ENCODE measurements around the gene CFAP54.

Gene CFAP54

DNA sequence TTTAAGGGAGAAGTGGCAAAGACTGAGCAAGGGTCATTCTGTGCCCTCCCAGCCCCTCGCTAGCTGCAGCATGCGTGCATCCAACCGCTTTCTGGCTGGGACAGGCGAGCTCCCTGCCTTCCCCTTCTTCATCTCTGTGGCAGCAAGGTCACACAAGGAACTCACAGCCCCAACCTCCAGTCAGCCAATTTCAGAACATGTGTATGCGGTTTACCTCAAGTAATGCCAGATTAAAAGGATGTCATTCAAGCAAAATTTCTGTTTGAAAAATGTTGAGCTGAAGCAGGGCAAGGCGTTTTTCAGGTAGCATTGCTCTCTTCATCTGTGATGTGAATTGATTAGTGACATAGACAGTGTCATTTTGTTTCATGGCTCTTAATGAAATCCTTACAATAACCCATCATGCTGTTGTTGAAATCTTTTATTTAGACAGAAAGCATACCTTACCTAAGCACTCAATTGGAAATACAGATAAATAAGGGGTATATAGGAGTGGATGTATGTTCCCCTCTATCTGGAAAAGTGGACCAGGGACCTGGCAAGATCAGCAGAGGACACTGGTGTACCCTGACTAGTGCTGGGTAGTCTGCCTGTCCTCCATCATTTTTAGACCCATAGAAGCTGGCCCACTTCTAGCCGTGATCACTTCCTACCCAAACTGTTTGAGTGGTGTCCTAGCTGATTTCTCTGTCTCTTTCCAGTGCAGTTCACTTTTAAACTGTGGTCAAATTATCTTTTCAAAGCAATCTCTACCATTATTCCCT is 334.9 kb downstream of the CFAP54 start:
- no peak for DNase-seq (ENCODE audit: low read depth, low spot score)

DNA sequence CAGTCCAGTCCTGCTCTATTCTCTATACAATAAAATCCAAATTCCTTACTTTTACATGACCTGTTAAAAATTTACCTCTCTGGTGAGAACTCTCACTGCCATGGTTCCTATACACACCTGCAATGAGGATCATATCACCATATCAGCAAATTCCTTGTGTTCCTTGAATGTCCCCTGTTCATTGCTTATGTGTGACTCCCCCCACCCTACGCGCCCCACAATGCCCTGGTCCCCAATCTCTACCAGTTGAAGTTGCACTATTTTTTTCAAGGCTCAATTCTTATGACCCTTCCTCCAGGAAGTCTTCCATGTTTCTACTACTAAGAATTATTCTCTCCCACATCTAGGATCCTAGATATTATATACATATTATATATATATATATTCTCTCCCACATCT is 335.5 kb downstream of the CFAP54 start:
- no peak for DNase-seq (ENCODE audit: low read depth, low spot score)

DNA sequence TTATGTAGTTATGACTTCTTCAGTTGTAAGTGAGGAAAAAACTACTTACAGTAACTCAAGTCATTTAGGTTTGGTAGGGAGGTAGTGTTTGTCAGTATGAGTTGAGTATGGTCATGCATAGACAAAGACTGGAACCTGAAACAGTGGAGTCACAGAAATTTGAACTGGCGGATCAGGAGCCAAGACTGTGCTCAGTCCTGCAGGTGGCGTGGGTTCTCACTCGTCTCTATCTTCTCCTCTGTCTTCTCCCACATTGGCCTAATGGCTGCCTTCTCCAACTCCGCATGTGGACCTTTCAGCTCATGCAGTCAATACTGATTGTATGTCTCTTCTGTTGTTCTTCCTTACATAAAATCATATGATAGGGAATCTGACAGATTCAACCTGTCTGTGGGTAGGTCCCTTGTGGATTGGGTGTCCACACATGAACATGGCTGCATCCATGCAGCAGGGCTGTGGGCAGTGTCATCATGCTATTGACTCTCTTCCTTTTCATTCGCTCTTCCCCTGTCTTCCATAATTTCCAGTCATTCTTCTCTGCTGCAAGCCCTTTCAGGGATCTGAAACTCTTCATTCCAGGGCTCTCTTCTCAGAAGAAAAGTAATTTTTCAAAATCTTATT is 338.9 kb downstream of the CFAP54 start:
- DNase-seq (ENCODE audit: low read depth, low spot score) = no peak

DNA sequence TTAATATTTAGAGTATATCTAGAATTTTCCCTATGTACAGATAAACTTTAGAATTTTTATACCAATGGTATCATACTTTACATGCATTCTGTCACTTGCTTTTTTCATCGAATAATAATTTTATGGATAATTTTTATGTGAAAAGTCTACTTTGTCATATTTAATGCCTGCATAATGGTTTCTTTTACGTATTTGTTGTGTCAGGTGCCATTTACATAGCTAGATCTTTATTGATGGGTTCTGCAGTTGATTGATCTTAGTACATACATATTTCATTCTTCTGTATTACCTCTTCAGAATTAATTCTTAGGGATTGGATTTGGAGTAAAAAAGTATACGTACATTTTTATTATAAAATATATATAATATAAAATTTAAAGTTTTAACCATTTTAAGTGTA is 340.0 kb downstream of the CFAP54 start:
- DNase-seq (ENCODE audit: low read depth, low spot score) = no peak

DNA sequence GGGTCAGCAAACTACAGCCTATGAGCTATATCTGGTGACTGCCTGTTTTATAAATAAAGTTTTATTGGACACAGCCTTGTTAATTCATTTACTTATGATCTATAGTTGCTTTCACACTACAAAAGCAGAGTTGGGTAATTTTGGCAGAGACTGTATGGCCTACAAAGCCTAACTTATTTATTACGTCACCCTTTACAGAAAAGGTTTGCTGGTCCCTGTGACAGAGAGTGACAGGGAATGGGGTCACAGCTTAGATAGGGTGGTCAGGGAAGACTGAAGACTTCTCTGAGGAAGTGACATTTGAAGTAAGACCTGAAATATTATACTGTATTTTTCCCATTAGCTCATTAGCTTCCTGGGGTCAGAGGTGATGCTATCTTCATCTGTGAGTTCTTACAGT is 342.0 kb downstream of the CFAP54 start:
- no peak for DNase-seq (ENCODE audit: low read depth, low spot score)

DNA sequence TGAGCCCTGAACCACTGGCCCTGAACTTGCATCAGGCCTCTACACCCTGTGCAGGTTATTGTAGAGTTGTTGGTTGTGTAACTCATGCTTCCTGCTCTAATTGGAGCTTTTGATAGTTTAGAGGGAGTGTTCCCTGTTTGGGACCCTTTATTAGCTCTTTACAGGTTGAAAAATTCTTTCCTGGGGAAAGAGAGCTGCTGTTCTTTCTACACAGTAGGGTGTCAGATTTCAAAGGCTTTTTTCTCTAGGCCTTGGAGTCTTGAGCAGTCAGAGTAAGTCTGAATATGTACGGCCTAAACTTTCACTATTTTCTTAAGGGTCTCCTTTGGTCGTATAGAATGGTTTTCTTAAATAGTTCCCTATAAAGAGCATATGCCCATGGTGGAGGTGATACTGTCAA is 356.9 kb downstream of the CFAP54 start:
- no peak for DNase-seq (ENCODE audit: low read depth, low spot score)

DNA sequence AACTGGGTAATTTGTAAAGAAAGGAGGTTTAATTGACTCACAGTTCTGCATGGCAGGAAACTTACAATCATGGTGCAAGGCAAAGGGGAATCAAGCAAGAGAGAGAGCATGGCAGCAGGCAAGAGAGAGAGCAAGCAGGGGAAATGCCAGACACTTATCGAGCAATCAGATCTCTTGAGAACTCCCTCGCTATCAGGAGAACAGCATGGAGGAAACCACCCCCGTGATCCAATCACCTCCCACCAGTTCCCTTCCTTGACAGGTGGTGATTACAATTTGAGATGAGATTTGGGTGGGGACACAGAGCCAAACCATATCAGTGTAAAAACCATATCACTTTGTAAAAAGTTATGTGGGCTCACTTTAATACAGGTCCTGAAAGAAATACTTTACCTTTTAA is 361.3 kb downstream of the CFAP54 start:
- DNase-seq (ENCODE audit: low read depth, low spot score) = no peak

DNA sequence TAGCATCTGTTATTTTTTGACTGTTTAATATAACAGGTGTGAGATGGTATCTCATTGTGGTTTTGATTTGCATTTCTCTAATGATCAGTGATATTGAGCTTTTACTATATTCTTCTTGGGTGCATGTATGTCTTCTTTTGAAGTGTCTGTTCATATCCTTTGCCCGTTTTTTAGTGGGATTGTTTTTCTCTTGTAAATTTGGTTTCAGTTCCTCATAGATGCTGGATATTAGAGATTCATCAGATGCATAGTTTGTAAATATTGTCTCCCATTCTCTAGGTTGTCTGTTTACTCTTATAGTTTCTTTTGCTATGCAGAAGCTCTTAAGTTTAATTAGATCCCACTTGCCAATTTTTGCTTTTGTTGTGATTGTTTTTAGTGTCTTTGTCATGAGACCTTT is 368.8 kb downstream of the CFAP54 start:
- DNase-seq (ENCODE audit: low read depth, low spot score) = no peak

DNA sequence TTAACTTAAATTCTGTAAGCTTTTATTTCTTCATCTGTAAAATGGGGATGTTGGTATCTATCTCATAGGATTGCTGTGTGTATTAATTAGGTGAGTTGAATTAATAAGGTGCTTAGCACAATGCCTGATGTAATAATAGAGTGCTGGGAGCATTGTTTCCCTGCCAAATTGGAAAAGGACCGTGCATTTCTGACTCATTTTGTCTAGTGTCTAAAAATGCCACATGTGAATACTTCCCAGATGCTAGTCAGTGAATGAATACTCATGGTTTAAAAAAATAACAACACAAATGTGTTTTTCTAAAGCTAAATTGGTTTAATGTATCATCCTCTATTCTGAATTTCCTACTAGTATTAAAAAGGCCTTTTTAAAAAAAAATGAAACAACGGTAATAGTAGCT is 372.3 kb downstream of the CFAP54 start:
- no peak for DNase-seq (ENCODE audit: low read depth, low spot score)

DNA sequence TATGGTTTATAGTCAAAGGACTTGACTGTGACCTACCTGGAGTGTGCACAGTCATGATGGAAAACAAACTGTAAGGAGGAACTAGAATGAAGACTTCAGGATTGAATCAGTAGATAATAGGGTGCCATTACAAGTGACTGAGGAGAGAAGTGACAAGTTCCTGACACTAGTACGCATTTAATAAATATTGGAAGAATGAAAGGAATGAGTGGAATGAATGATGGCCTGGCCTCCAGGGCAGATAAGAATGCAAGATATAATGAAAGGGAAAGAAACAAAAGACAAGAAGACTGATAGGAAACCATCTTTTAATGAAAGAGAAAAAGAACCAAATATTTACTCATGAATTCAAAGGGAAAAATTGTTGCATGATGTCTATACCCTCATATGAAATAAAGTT is 372.9 kb downstream of the CFAP54 start:
- DNase-seq (ENCODE audit: low read depth, low spot score) = no peak

DNA sequence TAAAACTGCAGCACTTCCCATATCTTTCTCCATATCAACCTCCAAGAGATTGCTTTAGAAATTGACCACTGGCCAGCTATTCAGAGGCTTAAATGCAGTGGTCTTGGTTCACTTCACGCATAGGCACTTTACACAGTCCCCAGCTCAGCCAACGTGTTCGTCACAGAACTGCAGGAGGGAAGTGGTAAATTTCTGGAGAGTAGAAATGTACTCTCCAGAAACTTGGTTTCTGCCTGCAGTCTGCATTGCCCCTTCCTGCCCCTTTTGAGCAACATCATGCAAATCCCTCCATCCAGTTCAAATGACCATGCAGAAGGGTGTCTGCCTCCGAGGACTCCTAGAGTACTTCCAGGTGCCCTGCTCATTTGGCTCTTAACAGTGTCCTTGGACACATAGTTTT is 375.0 kb downstream of the CFAP54 start:
- DNase-seq (ENCODE audit: low read depth, low spot score) = no peak

DNA sequence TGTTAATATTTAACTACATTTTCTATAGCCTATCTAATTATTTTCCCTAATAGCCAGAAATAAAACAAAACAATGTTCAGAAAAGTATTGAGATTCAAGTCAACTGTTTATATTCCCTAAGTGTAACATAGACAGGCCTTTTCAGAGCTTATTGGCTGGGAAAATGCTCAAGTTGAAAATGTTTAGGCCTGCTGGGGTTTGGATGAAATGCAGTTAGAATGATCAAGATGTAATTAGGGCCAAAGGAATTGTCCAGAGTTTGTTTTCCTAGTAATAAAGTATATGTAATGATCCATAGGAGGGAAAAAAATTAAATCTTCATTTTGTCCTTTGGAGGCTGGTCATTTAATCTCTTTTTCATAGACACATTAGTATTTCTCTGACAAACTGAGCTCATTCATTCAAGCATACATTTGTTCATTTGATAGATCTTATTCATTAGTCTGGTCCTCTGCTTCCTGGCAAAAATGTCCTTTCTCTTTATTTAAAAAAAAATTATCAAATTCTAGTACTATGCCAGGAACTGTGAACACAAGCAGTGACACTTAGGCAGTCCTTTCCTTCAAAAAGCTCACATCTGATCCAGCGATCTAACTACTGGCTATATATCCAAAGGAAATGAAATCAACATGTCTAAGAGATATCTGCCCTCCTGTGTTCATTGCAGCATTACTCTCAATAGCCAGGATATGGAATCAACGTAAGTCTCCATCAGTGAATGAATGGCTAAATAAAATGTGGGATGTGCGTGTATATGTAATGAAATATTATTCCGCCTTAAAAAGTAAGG is 377.6 kb downstream of the CFAP54 start:
- DNase-seq (ENCODE audit: low read depth, low spot score) = no peak

DNA sequence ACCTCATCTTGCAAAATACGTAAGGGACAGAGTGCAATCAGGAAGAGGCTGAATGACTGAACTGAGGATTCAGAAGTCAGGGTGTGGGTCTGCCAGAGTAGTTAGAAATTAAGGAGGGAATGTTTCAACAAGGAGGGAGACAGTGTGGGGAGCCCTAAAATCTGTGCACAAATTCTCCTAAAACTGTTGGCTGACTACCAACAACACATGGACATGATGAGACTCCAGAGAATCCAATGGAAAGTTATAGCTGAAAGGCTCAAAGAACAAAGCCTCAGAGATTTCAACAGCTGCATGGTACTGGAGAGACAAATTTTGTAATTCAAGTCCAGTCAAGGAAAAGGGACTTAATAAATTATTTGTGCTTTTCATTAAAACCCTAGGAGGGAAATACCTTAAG is 381.6 kb downstream of the CFAP54 start:
- DNase-seq (ENCODE audit: low read depth, low spot score) = no peak

DNA sequence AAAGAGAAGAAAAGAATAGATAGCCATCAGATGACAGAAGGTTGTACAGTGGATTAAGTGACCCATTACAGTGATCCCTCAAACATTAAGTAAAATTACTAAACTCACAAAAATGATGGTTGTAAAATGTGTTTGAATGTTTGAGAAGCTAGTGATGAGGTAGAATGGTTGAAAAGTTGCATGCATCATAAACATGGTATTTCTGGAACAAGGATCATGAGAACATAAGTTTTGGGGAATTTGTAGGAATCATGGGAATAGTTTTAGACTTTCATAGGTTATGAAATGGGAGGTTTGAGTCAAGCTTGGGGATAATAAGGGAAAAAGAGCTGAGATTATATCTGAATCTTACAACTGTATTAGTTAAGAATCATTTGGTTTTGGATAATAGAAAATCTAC is 383.6 kb downstream of the CFAP54 start:
- no peak for DNase-seq (ENCODE audit: low read depth, low spot score)

DNA sequence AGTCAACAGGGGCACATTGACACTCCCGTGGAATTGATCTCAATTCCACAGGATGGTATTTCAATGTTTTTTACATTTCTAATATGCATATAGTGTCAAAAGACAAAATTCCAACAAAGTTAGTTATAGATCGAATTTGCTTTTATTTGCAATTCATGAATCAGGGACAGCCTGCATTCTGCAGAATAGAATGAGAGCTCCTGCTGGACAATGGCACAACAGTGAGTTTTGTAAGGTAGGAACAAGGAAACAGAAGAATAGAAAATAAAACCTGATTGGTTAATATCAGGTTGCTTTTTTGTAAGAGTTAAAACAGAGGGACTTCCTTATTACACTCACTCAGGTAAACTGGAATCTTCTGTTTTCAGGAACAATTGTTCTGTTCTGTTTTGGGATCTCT is 384.8 kb downstream of the CFAP54 start:
- no peak for DNase-seq (ENCODE audit: low read depth, low spot score)

DNA sequence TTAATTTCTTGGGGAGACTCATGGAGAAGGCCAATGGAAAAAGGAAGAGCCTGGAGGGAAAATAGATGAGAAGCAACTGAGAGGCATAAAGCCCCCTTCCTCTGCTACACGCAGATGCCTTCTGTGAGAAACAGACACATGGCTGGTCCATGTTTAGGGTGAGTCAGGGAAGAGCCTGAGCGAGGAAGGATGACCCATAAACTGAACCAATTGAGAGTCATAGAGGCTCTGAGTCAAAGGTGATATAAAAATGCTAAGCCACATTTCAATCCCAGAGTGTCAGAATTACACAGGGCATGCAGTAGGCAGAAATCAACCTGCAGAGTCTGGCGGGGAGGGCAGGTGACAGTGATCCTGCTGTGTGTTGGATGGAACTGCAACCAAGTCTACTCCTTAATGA is 387.6 kb downstream of the CFAP54 start:
- DNase-seq (ENCODE audit: low read depth, low spot score) = no peak

DNA sequence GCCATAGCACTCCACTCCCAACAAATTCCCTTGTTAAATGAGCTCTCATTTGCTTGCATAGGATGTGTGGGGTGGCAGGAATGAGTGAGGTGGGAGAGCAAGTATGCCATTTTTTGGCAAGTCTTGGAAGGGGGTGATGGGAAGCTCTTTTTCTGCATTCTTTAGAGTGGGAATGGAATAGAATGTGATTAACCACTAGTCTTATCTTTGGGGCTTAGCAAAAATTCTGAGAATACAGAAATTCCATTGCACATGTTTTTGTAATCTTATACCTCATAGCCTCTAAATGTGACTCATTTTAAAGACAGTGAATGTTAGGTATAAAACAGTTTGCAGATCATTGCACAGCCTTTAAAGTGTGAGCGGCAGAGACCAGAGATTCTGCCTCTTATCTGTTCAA is 389.3 kb downstream of the CFAP54 start:
- no peak for DNase-seq (ENCODE audit: low read depth, low spot score)

DNA sequence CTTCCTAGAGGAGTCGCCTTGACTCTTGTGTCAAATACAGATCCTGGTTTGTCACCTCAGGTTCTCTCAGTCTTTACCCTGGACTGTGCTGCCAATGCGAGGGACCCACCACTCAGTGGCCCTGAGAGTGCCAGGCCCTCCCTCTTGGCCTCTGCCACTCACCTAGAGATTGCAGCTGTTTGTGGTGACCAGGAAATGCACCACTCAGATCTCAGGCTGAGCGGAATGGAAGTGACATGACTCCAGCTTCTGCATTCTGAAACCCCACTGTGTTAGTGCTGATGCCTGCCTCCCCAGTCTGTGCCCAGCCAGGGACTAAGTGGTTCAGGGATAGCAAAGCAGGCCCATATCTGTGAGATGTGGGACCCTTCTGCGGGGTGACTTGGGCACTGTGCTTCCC is 389.9 kb downstream of the CFAP54 start:
- no peak for DNase-seq (ENCODE audit: low read depth, low spot score)

DNA sequence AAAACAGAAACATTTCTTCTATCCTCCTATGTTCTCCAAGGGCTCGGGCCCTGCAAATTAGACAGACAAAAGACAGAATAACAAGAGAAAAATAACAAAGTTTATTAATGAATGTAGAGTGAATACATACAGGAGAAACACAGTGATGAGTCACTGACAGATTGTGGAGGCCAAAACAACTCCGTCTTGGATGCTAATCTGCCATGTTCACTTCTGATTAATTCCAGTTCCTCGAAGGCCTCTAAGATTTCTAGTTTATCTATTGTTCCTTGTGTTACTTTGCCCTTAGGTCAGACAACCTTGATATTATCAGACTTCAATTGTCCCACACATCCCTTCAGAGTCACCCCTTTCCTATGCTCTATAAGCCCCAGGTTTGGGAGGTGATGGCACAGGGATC is 390.8 kb downstream of the CFAP54 start:
- DNase-seq (ENCODE audit: low read depth, low spot score) = no peak

DNA sequence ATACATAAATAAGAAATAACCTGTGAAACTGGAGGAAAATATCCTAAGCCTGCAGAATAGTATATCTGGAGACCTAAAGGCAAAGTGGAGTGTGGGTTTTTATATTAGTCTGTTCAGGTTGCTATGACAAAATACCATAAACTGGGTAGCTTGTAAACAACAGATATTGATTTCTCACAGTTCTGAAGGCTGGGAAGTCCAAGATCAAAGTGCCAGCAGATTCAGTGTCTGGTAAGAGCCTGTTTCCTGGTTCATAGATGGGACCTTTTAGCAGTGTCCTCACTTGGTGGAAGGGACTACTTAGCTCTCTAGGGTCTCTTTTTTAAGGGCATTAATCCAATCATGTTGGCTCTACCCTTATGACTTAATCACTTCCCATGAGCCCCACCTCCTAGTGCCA is 392.2 kb downstream of the CFAP54 start:
- DNase-seq (ENCODE audit: low read depth, low spot score) = no peak

DNA sequence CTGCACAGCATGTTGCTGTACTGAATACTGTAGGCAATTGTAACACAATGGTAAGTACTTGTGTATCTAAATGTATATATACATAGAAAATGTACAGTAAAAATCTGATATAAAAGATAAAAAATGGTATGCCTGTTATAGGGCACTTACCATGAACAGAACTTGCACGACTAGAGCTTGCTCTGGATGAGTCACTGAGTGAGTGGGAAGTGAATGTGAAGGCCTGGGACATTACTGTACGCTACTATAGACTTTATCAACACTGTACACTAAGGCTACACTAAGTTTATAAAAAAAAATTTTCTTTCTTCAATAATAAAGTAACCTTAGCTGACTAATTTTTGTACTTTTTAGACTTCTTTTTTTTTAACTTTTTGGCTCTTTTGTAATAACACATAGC is 393.5 kb downstream of the CFAP54 start:
- DNase-seq (ENCODE audit: low read depth, low spot score) = no peak

DNA sequence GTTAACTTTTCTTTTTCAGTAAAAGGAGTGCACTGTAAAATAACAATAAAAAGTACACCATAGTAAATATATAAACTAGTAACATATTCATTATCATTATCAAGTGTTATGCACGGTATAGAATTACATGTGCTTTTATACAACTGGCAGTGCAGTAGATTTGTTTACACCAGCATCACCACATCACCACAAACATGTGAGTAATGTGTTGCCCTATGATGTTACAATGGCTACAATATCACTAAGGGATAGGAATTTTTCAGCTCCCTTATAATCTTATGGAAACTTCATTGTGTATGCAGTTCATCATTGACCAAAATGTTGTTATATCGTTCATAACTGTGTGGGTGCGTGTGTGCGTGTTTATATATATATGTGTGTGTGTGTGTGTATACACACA is 394.2 kb downstream of the CFAP54 start:
- no peak for DNase-seq (ENCODE audit: low read depth, low spot score)
